Spinal cord (tissue), 10 donors: Measurements from ENCODE around the gene UQCRC1. TPM values are rescaled to one million over a fixed set of nuclear protein-coding genes. Genes with fewer than 3 reads are reported as not detected.

Source experiments
- DNase-seq, 6 donors: peaks; one replicate each; pipeline versions ENCODE4 v3.0.0 to v3.0.0-alpha.2; 2013 to 2015; ENCODE audit warnings: low spot score in 6 of 6, low read depth in 4 of 6
- H3K27ac ChIP-seq: one replicate; pipeline ENCODE4 v1.5.1; 2013; ENCODE audit warnings: low read depth, low read length, control low read depth
- H3K27me3 ChIP-seq: one replicate; pipeline ENCODE4 v1.6.1; 2013; ENCODE audit warnings: low read length; ENCODE audit not compliant: control insufficient read depth, insufficient read depth
- H3K36me3 ChIP-seq: one replicate; pipeline ENCODE4 v1.6.1; 2013; ENCODE audit warnings: low read length; ENCODE audit not compliant: control insufficient read depth, insufficient read depth
- H3K4me1 ChIP-seq: one replicate; pipeline ENCODE4 v1.6.1; 2013; ENCODE audit warnings: low read length; ENCODE audit not compliant: control insufficient read depth, insufficient read depth
- H3K4me3 ChIP-seq: one replicate; pipeline ENCODE4 v1.5.1; 2013; ENCODE audit warnings: low read depth, low read length, control low read depth
- H3K9me3 ChIP-seq: one replicate; pipeline ENCODE4 v1.6.1; 2013; ENCODE audit warnings: low read length; ENCODE audit not compliant: control insufficient read depth, insufficient read depth
- WGBS: methylation state at CpG from one replicate; pipeline ENCODE4 v1.1.5; 2013; ENCODE audit warnings: missing lambda C conversion rate; ENCODE audit not compliant: insufficient coverage; 5-methylcytosine and 5-hydroxymethylcytosine counted together
- polyA plus RNA-seq, 2 donors: library from polyadenylated mRNA; unstranded; fragments of 120-200 nt; gene quantifications; one replicate each; pipeline ENCODE4 v1.2.1, GENCODE V29; 2013; ENCODE audit not compliant: insufficient read length in 2 of 2
- total RNA-seq, 2 donors: library from RNA; depleted of rRNA in 1 of 2; stranded (reverse); fragments of 120-200 nt in 1 of 2; fragments of >200 nt in 1 of 2; gene quantifications; one replicate each; pipeline versions ENCODE4 v1.2.3 to v1.2.4, GENCODE V29; 2013 to 2014
- donor health status: healthy.

The UQCRC1 gene
- total and polyA plus RNA-seq, 4 donors = 147 to 286 (median 227) TPM

GRCh38 chr3:48595075-48595525 is 14.3 kb downstream of the UQCRC1 start, which contains the start of gene COL7A1:
Gene COL7A1, minus strand, starts transcription at chr3:48595329. Its CDS starts 170 bp downstream, at chr3:48595159.
- Histone ChIP-seq H3K4me1 (peaks cover 34% of the 10 kb centered on the region), H3K36me3 (peaks cover 56% of the 10 kb centered on the region), H3K4me3 (peak within 1 kb of the TSS; percentile 21), H3K27ac (no peak within 1 kb of the TSS), H3K27me3 (peaks cover 19% of the 10 kb centered on the region), H3K9me3 (no peaks in the 10 kb centered on the region)
- peak in 2 of 6 donors; percentile 22 to 25 for DNase-seq
- 4% methylated on average over 25 of the region's 35 CpGs for WGBS

GRCh38 chr3:48594417-48595049 is 14.9 kb downstream of the UQCRC1 start:
- Histone ChIP-seq H3K27me3 (peaks cover 19% of the 10 kb centered on the region), H3K9me3 (no peaks in the 10 kb centered on the region), H3K36me3 (peaks cover 54% of the 10 kb centered on the region), H3K4me3 (peak overlapping the region; percentile 21), H3K4me1 (peaks cover 34% of the 10 kb centered on the region), H3K27ac (no peak overlapping the region)
- 18% methylated on average over 39 of the region's 39 CpGs for WGBS
- DNase-seq = peak in 1 of 6 donors; percentile 20

- H3K9me3 ChIP-seq = no peaks in the 10 kb centered on the region
- DNase-seq = no peak
- peaks cover 19% of the 10 kb centered on the region for H3K27me3 ChIP-seq
- no peak overlapping the region for H3K4me3 ChIP-seq
- peaks cover 47% of the 10 kb centered on the region for H3K36me3 ChIP-seq
- H3K4me1 ChIP-seq = peaks cover 27% of the 10 kb centered on the region
- WGBS = 100% methylated on average over 7 of the region's 9 CpGs
- no peak overlapping the region for H3K27ac ChIP-seq
Observed at GRCh38 chr3:48593337-48593736, 16.1 kb downstream of the UQCRC1 start.

- no peak overlapping the region for H3K4me3 ChIP-seq
- no peaks in the 10 kb centered on the region for H3K9me3 ChIP-seq
- WGBS = 90% methylated on average over 20 of the region's 21 CpGs
- DNase-seq = no peak
- peaks cover 46% of the 10 kb centered on the region for H3K36me3 ChIP-seq
- no peak overlapping the region for H3K27ac ChIP-seq
- H3K4me1 ChIP-seq = peaks cover 22% of the 10 kb centered on the region
- H3K27me3 ChIP-seq = peaks cover 19% of the 10 kb centered on the region
Observed at GRCh38 chr3:48592519-48593087, 16.8 kb downstream of the UQCRC1 start.

GRCh38 chr3:48591886-48592518 is 17.4 kb downstream of the UQCRC1 start:
- H3K4me1 ChIP-seq = peaks cover 21% of the 10 kb centered on the region
- H3K36me3 ChIP-seq = peaks cover 45% of the 10 kb centered on the region
- peaks cover 19% of the 10 kb centered on the region for H3K27me3 ChIP-seq
- H3K27ac ChIP-seq = no peak overlapping the region
- 94% methylated on average over 19 of the region's 22 CpGs for WGBS
- H3K9me3 ChIP-seq = no peaks in the 10 kb centered on the region
- H3K4me3 ChIP-seq = no peak overlapping the region
- no peak for DNase-seq

GRCh38 chr3:48591436-48591835 is 18.0 kb downstream of the UQCRC1 start:
- peaks cover 19% of the 10 kb centered on the region for H3K27me3 ChIP-seq
- no peak overlapping the region for H3K4me3 ChIP-seq
- WGBS = 89% methylated on average over 13 of the region's 14 CpGs

GRCh38 chr3:48588230-48588629 is 21.2 kb downstream of the UQCRC1 start:
- DNase-seq = peak in 1 of 6 donors; percentile 7

More at GRCh38 chr3:48591436-48591835, 18.0 kb downstream of the UQCRC1 start:
- DNase-seq = no peak
- H3K9me3 ChIP-seq = no peaks in the 10 kb centered on the region
- peaks cover 43% of the 10 kb centered on the region for H3K36me3 ChIP-seq
- H3K4me1 ChIP-seq = peaks cover 21% of the 10 kb centered on the region
- H3K27ac ChIP-seq = no peak overlapping the region

GRCh38 chr3:48587686-48588085 is 21.8 kb downstream of the UQCRC1 start:
- Histone ChIP-seq H3K27me3 (no peaks in the 10 kb centered on the region), H3K27ac (no peak overlapping the region), H3K9me3 (no peaks in the 10 kb centered on the region), H3K4me1 (no peaks in the 10 kb centered on the region), H3K4me3 (no peak overlapping the region), H3K36me3 (peaks cover 76% of the 10 kb centered on the region)
- 84% methylated on average over 11 of the region's 11 CpGs for WGBS
- no peak for DNase-seq

More at GRCh38 chr3:48588230-48588629, 21.2 kb downstream of the UQCRC1 start:
- H3K27me3 ChIP-seq = no peaks in the 10 kb centered on the region
- H3K36me3 ChIP-seq = peaks cover 71% of the 10 kb centered on the region
- WGBS = 52% methylated on average over 14 of the region's 15 CpGs
- H3K27ac ChIP-seq = no peak overlapping the region
- H3K4me3 ChIP-seq = no peak overlapping the region
- H3K9me3 ChIP-seq = no peaks in the 10 kb centered on the region
- no peaks in the 10 kb centered on the region for H3K4me1 ChIP-seq

- H3K27me3 ChIP-seq = no peaks in the 10 kb centered on the region
- no peaks in the 10 kb centered on the region for H3K4me1 ChIP-seq
- no peak overlapping the region for H3K4me3 ChIP-seq
- H3K27ac ChIP-seq = no peak overlapping the region
- 87% methylated on average over 4 of the region's 8 CpGs for WGBS
- H3K9me3 ChIP-seq = no peaks in the 10 kb centered on the region
- H3K36me3 ChIP-seq = peaks cover 81% of the 10 kb centered on the region
- DNase-seq = no peak
Observed at GRCh38 chr3:48585411-48585810, 24.0 kb downstream of the UQCRC1 start.
